ENCODE measurements around the gene KRT28. TPM values are rescaled to one million over a fixed set of nuclear protein-coding genes. Genes with fewer than 3 reads are reported as not detected.

Gene KRT28
- total and polyA plus RNA-seq, 12 donors, result not detected

GRCh38 chr17:40833882-40834281 lies 34.1 kb upstream of the KRT28 start:
- intact Hi-C loops (cut with DNase I), result no loop called here
- Histone ChIP-seq H3K4me3 (no peak overlapping the region), H3K27me3 (no peaks in the 10 kb centered on the region), H3K27ac (no peak overlapping the region), H3K36me3 (replicated peaks in 1 of 2) (peaks cover 0 to 7% of the 10 kb centered on the region in 2 donors), H3K9me3 (replicated peaks in 1 of 3) (no peaks in the 10 kb centered on the region), H3K4me1 (replicated peaks in 1 of 2) (no peaks in the 10 kb centered on the region)
- no peak for TF ChIP-seq CTCF (IDR thresholded peaks at IDR 0.05)
- TF ChIP-seq POLR2A (IDR thresholded peaks at IDR 0.05), result no peak
- no peak for DNase-seq

- no peaks in the 10 kb centered on the region for H3K4me1 ChIP-seq (replicated peaks in 1 of 2)
- no peak overlapping the region for H3K27ac ChIP-seq
- H3K27me3 ChIP-seq, result no peaks in the 10 kb centered on the region
- TF ChIP-seq POLR2A (IDR thresholded peaks at IDR 0.05) (no peak), CTCF (IDR thresholded peaks at IDR 0.05) (no peak)
- DNase-seq, result no peak
- no peaks in the 10 kb centered on the region for H3K9me3 ChIP-seq (replicated peaks in 1 of 3)
- peaks cover 0 to 7% of the 10 kb centered on the region in 2 donors for H3K36me3 ChIP-seq (replicated peaks in 1 of 2)
- 82 to 91% (median 88%) methylated on average over 3 of the region's 3 CpGs for WGBS, 4 donors
- intact Hi-C loops (cut with DNase I), result no loop called here
- no peak overlapping the region for H3K4me3 ChIP-seq
Observed at GRCh38 chr17:40832840-40833239, 33.1 kb upstream of the KRT28 start.

GRCh38 chr17:40830085-40830776 lies 30.5 kb upstream of the KRT28 start:
- DNase-seq, result no peak
- no peaks in the 10 kb centered on the region for H3K4me1 ChIP-seq (replicated peaks in 1 of 2)
- H3K36me3 ChIP-seq (replicated peaks in 1 of 2), result peaks cover 0 to 7% of the 10 kb centered on the region in 2 donors
- 91 to 94% (median 94%) methylated on average over 2 of the region's 2 CpGs for WGBS, 4 donors
- no peak overlapping the region for H3K4me3 ChIP-seq
- intact Hi-C loops (cut with DNase I), result no loop called here
- no peaks in the 10 kb centered on the region for H3K9me3 ChIP-seq (replicated peaks in 1 of 3)
- TF ChIP-seq CTCF (IDR thresholded peaks at IDR 0.05), result no peak
- no peak for TF ChIP-seq POLR2A (IDR thresholded peaks at IDR 0.05)
- H3K27ac ChIP-seq, result no peak overlapping the region
- no peaks in the 10 kb centered on the region for H3K27me3 ChIP-seq

GRCh38 chr17:40828454-40829044 lies 28.8 kb upstream of the KRT28 start:
- intact Hi-C loops (cut with DNase I), result no loop called here
- TF ChIP-seq POLR2A (IDR thresholded peaks at IDR 0.05) (no peak), CTCF (IDR thresholded peaks at IDR 0.05) (no peak)
- Histone ChIP-seq H3K4me3 (no peak overlapping the region), H3K4me1 (replicated peaks in 1 of 2) (no peaks in the 10 kb centered on the region), H3K27me3 (no peaks in the 10 kb centered on the region), H3K27ac (peak overlapping the region in 2 of 5 donors; percentile 9 to 69), H3K9me3 (replicated peaks in 1 of 3) (no peaks in the 10 kb centered on the region), H3K36me3 (replicated peaks in 1 of 2) (no peaks in the 10 kb centered on the region)
- no peak for DNase-seq
- WGBS, 4 donors, result 74 to 87% (median 76%) methylated on average over 4 of the region's 4 CpGs

All from adrenal gland (tissue), 12 donors.